Fibroblast of skin of scalp (primary cell): ENCODE measurements around the gene NEDD8.

Experiments used
- DNase-seq: peaks from one replicate; pipeline ENCODE4 v3.0.0-alpha.2; 2013

Gene NEDD8

GRCh38 chr14:24263848-24264247, 31.7 kb upstream of the NEDD8 start:
- no peak for DNase-seq

- DNase-seq, result no peak
Observed at GRCh38 chr14:24262821-24263733, 30.9 kb upstream of the NEDD8 start, which contains the start of gene TGM1. TGM1 (minus strand) TSS chr14:24263177; CDS start chr14:24262352, 825 bp downstream.

- DNase-seq, result no peak
Observed at GRCh38 chr14:24261969-24262327, 29.8 kb upstream of the NEDD8 start.

GRCh38 chr14:24261256-24261968, 29.2 kb upstream of the NEDD8 start:
- no peak for DNase-seq

DNA sequence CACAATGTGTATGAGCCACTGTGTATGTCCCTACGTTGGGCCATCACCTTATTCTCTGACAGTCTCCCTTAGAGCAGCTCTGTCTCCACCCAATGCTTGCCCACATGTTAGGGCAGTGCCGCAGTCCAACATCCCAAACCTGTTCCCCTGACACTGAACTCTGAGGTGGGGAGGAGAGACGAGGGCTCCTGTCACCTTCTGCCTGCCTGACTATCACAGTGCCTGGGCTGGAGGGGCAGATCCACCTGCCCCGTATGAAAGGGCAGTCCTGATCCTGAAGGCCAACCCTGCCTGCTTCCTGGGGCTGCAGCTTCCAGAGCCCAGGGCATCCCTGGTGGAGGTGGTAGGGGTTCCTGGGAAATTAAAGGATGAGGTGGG, 28.6 kb upstream of the NEDD8 start:
- DNase-seq, result no peak

GRCh38 chr14:24260026-24260779, 28.0 kb upstream of the NEDD8 start:
- no peak for DNase-seq

DNA sequence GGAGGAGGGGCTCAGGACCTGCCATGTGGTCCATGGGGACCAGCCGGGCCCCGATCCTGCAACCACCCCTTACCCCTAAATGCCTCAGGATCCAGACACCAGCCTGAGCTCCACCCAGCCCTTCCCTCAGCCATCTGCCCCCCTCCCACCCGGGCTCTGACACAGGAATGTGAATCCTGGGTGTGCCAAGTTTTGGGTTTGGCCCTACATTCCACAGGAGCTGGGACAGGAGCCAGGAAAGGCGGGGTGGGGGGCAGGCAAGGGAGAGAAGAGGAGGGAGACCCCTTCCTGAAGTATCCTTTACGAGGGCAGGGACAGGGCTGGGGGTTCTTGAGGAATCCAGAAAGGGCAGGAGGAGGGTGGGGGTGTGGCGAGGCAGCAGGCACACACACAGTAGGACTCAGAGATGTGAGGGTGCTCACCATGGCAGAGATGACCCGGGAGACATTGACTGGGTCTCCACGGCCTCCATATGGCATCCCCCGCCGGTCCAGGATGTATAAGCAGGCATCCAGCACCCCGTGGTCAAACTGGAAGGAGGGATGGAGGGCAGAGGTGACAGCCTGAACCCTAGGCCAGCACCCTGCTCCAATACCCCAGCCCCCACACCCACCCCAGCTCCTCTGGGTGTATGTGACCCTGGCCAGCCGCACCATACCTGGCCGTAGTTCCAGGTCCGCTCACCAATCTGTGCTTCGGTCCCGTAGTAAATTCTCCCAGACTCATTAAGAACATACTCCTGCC, 27.3 kb upstream of the NEDD8 start:
- DNase-seq, result peak; percentile 87

DNA sequence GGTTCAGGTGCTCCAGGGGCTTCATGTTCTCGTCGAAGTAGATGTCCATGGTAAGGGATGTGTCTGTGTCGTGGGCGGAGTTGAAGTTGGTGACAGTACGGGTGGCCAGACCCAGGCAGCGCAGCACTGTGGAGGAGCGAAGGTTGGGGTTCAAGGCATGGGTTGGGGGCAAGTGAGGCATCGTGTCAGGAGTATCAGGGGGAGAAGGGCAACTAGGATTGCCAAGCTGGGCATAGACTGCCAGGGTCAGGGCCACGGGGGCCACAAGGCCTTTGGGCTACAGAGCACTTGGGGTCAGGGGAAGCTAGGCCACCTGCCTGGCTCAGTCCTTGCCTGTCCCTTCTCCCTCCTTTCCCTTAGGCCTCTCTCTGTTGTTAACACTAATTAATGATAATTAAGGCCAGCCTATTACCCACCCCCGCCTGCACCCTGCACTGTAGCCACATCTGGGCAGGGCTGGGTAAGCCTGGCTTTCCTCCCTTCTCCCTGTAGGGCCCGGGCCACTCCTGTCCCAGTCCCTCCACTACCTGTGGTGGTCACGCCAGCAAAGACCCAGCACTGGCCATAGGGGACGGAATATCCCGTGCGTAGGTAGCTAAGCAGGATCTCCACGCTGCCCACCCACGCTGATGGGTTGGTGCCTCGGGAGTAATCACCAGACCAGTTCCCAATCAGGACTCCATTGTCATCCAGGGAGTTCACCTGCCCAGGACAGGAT, 26.5 kb upstream of the NEDD8 start:
- DNase-seq, result no peak

GRCh38 chr14:24258119-24258518, 26.0 kb upstream of the NEDD8 start:
- no peak for DNase-seq

DNA sequence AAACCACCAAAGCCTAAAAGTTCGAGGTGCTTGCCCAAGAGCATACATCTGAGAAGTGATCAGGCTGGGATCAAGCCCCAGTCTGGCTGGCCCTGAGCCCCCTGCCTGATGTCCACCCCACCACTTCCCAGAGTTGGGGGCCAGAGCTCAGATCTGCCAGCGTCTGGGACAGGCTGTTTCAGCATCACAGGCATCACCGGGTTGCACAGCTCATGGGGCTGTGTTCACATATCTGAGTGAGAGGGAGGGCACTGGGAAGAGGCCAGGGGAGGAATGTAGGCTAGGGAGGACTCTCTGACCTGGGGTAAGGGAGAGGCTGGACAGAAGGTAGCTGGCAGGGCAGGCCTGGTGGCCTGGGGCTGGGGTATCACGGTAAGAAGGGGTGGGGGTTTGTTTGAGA, 24.8 kb upstream of the NEDD8 start:
- no peak for DNase-seq

DNA sequence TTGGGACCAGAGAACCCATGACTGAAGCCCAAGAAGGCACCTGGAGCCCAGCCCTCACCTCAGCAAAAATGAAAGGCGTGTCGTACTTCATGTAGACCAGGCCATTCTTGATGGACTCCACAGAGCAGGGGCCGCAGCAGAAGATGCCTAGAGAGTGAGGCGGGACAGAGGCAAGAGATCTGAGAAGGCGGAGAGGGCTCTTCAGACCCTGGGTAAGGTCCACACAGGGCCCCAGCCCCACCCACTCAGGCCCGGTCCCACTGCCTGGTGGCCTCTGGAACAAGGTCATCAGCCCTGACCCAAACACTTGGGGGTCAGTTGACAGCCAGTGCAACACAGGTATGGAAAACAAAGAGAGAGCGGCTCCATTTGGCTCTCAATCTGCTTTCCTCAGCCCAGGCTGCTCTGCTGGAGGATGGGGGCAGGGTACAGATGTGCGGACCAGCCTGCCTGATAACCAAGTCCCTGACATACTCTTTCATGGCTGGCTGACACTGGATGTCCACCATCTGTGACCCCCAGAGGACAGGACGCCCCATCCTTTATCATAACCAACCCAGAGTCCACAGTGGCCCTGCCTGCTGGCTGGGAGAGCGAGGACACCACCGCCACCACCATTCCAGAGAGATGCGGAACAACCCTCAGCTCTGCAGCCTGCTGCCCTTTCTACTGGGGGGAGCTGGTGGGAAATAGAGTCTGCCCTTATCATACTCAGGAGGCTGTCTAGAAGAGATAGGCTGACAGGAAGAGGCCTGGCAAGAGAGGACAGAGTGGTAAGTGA, 24.0 kb upstream of the NEDD8 start:
- no peak for DNase-seq

- no peak for DNase-seq
Observed at GRCh38 chr14:24255438-24255837, 23.3 kb upstream of the NEDD8 start.

DNA sequence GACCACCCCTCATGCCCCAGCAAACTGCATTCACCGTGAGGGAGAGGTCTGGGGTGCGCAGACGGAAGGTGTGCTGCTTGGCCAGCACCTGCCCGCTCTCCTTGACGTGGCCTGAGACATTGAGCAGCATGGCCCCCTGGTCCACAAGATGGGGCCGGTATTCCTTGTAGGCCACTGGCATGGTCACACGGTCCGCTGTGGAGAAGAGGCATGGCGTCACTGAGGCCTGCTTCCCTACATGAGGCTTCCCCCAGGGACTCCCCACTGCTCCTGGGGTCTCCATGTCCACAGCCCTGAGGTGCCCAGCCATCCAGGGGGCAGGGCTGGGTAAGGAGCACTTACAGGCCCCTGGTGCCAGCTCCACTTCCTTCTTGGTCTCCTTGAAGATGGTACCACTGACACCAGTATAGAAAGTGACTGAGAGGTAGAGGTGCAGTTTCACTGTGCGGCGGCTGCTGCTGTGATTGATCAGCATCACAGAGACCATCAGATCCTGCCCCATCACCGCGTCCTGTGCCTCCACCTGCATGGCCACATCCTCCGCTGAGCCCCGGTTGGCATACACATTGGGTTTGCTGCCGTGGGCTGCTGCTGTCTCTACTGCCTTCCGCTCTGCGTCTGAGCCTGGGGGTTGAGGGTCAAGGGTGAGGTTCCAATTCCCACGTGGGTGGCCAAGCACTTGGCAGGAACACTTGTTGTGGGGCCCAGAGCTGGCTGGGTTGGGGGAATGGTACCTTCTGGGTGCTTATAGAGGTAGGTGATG, 22.6 kb upstream of the NEDD8 start:
- no peak for DNase-seq

DNA sequence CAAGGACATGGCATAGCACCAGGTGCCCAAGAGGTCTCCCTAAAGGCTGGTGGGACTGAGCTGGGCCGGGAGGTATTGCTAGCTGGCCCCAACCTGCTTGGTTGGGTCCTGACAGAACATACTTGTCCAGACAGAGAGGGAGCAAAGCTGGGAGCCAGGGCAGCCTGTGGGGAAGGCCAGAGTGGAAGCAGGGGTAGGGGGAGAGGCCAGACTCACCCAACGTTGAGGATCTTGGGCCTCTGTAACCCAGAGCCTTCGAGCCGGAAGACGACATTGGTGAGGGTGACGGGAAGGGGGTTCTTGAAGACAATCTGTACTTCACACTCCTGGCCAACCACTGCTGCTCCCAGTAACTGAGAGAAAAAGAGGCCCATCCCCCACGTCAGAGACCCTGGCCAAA, 21.8 kb upstream of the NEDD8 start:
- no peak for DNase-seq

DNA sequence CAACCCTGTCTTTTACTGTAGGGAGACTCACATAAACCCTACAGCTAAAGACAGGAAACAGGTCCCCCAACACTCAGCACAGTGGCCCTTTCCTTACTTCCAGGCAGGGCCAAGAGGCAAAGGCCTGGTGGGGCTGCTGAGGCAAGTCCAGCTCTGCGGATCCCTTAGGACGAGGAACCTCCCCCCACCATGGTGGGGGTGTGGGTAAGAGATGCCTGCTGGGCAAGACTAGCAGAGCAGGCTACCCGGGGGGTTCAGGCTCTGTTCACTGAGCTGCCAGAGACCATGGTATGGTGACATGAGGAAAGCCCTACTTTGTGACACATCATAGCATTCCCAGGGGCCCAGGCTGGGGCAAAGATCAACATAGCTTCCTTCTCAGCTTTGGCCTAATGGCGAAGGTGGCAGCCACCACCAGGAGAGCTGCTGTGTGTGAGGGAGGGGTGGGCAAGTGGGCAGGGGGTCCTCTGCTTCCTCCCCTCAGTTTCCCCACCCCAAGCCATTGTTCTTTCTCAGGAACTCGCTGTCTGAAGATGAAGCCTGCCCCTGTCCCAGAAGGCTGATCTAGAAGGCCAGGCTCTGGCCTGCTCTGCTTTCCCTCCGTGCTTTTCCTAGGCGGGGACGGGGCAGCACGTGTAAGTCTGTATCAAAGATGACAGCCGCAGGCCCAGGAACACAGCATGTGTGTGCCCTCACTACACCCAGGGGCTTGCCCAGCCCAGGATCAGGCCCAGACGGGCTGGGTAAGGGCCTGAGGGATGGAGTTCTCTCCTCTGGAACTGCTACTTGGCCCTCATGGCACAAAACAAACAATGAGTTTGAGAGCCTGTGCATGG, 20.3 kb upstream of the NEDD8 start:
- no peak for DNase-seq

- peak; percentile 32 for DNase-seq
Observed at GRCh38 chr14:24251880-24252288, 19.7 kb upstream of the NEDD8 start.

GRCh38 chr14:24250354-24250753, 18.2 kb upstream of the NEDD8 start:
- no peak for DNase-seq

DNA sequence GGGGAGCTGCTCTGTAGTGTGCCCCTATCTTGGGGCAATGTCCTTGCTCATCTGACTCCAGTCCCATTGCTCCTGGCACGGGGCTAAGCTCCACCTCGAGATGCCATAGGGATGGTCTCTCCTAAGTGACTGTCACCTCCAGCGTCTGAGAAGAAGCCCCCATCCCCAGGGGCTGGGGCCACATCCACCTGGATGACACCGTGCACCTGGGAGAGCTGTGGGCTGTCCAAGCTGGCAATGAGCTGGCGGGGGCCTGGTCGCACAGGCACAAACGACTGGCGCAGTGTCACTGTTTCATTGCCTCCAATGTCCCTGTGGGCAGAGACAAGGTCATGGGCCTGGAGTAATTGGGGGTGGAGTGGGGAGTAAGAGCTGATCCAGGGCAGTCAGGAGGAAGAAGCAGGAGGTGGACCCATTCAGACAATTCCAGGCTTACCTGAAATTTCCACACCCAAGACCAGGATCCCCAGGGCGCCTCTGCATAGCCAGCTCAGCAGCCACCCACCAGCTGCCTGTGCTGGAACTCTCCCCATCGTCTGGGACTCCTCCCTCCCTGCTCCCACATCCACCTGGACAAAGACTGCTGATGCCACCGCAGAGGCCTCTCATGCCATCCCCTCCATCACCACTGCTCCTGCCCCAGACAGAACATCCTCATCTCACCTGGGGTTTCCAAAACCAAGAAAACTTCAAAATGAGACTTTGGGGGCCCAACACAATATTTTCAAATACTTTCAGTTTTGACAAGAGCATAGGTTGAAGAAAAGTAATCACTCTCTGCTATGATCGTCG, 17.3 kb upstream of the NEDD8 start:
- DNase-seq, result no peak
